ENCODE measurements around the gene FMR1.

FMR1 gene

GRCh38 chrX:147914591-147914990 is 2.9 kb downstream of the FMR1 start:
- in situ Hi-C loops (cut with MboI; ENCODE audit: low sequenced_read_pairs): no loop called here

GRCh38 chrX:147916375-147916968 is 4.8 kb downstream of the FMR1 start:
- in situ Hi-C loops (cut with MboI; ENCODE audit: low sequenced_read_pairs): no loop called here

GRCh38 chrX:147917700-147918695 is 6.3 kb downstream of the FMR1 start:
- in situ Hi-C loops (cut with MboI; ENCODE audit: low sequenced_read_pairs): no loop called here

- in situ Hi-C loops (cut with MboI; ENCODE audit: low sequenced_read_pairs): no loop called here
Observed at GRCh38 chrX:147920161-147920666, 8.5 kb downstream of the FMR1 start.

- in situ Hi-C loops (cut with MboI; ENCODE audit: low sequenced_read_pairs): no loop called here
Observed at GRCh38 chrX:147923605-147924004, 11.9 kb downstream of the FMR1 start.

- in situ Hi-C loops (cut with MboI; ENCODE audit: low sequenced_read_pairs): no loop called here
Observed at GRCh38 chrX:147927256-147927655, 15.5 kb downstream of the FMR1 start.

GRCh38 chrX:147933815-147934214 is 22.1 kb downstream of the FMR1 start:
- in situ Hi-C loops (cut with MboI; ENCODE audit: low sequenced_read_pairs): no loop called here

GRCh38 chrX:147935156-147935758 is 23.5 kb downstream of the FMR1 start:
- in situ Hi-C loops (cut with MboI; ENCODE audit: low sequenced_read_pairs): no loop called here

GRCh38 chrX:147945286-147945685 is 33.6 kb downstream of the FMR1 start:
- in situ Hi-C loops (cut with MboI; ENCODE audit: low sequenced_read_pairs): no loop called here

GRCh38 chrX:147948531-147948930 is 36.8 kb downstream of the FMR1 start:
- in situ Hi-C loops (cut with MboI; ENCODE audit: low sequenced_read_pairs): no loop called here

GRCh38 chrX:147950352-147950751 is 38.6 kb downstream of the FMR1 start:
- in situ Hi-C loops (cut with MboI; ENCODE audit: low sequenced_read_pairs): no loop called here

GRCh38 chrX:147953976-147954375 is 42.3 kb downstream of the FMR1 start:
- in situ Hi-C loops (cut with MboI; ENCODE audit: low sequenced_read_pairs): no loop called here

GRCh38 chrX:147957291-147957690 is 45.6 kb downstream of the FMR1 start:
- in situ Hi-C loops (cut with MboI; ENCODE audit: low sequenced_read_pairs): no loop called here

- in situ Hi-C loops (cut with MboI; ENCODE audit: low sequenced_read_pairs): no loop called here
Observed at GRCh38 chrX:147958291-147958690, 46.6 kb downstream of the FMR1 start.

- in situ Hi-C loops (cut with MboI; ENCODE audit: low sequenced_read_pairs): no loop called here
Observed at GRCh38 chrX:147960722-147961121, 49.0 kb downstream of the FMR1 start.

GRCh38 chrX:147962476-147962875 is 50.8 kb downstream of the FMR1 start:
- in situ Hi-C loops (cut with MboI; ENCODE audit: low sequenced_read_pairs): no loop called here

- in situ Hi-C loops (cut with MboI; ENCODE audit: low sequenced_read_pairs): no loop called here
Observed at GRCh38 chrX:147978931-147979330, 67.2 kb downstream of the FMR1 start.

- in situ Hi-C loops (cut with MboI; ENCODE audit: low sequenced_read_pairs): no loop called here
Observed at GRCh38 chrX:147981038-147981752, 69.5 kb downstream of the FMR1 start, which contains the start of gene FMR1NB. TSS of gene FMR1NB (plus strand) at chrX:147981337. CDS start at chrX:147981403, 66 bp downstream.
